Suppressor macrophage treated with lipopolysaccharide for 1 hour (primary cell): ENCODE results near the gene TIGD1.

ENCODE experiments used
- DNase-seq, 3 donors: peaks; one replicate each; pipeline ENCODE4 v3.0.0-alpha.2; 2020 to 2022

The TIGD1 gene

DNA sequence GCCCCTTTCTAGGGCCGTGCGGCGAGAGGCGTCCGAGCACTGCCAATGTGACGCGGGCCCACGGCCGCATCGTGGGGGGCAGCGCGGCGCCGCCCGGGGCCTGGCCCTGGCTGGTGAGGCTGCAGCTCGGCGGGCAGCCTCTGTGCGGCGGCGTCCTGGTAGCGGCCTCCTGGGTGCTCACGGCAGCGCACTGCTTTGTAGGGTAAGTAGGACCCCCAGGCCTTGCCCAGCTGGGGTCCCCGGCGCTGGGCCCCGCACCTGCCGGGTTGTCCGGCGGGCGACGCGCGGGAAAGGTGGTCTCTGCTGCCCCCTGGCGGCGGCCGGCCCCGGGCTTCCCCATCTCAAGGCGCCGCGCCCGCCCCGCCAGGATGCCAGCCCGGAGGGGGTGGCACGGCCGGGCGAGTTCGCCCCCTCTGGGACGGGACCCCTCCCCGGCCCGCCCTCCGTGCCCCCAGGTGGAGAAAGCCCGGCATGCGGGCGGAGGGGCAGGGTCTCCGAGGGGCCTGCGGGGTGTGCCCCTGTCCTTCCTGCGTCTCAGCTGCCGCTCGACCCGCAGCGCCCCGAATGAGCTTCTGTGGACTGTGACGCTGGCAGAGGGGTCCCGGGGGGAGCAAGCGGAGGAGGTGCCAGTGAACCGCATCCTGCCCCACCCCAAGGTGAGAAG lies 28.3 kb downstream of the TIGD1 start:
- DNase-seq, result peak; percentile 54 to 86 (median 72)

DNA sequence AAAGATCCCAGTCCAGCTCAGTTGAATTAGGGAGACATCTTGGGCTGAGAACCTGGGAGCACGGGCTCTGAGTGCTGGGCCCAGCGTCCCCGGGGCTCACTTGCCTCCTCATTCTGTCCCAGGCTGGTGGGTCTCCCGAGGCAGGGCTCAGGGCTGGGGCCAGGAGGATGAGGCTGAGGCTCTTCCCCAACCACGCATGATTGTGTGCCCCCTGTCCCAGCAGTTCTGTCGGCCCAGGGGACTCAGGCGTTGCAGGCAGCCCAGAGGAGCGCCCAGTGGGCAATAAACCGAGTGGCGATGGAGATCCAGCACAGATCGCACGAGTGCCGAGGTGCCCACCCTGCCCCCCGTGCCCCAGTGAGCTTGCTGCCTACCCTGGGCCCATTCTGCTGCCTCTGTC lies 29.3 kb downstream of the TIGD1 start:
- no peak for DNase-seq

DNA sequence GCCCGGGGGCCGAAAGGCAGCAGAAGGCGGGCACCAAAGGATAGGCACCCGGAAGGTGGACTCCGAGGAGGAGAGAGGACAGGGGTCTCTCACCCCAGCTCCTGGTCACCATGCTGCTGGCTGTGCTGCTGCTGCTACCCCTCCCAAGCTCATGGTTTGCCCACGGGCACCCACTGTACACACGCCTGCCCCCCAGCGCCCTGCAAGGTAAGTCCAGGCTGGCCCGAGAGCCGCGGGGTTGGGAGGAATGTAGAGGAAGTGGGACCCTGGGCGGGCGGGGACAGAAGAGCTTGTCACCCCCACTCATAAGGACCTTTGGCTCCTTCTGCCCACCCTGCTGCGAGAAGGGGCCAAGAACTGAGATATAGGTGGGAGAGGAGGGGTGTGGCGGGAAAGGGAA lies 29.9 kb downstream of the TIGD1 start:
- DNase-seq, result no peak

DNA sequence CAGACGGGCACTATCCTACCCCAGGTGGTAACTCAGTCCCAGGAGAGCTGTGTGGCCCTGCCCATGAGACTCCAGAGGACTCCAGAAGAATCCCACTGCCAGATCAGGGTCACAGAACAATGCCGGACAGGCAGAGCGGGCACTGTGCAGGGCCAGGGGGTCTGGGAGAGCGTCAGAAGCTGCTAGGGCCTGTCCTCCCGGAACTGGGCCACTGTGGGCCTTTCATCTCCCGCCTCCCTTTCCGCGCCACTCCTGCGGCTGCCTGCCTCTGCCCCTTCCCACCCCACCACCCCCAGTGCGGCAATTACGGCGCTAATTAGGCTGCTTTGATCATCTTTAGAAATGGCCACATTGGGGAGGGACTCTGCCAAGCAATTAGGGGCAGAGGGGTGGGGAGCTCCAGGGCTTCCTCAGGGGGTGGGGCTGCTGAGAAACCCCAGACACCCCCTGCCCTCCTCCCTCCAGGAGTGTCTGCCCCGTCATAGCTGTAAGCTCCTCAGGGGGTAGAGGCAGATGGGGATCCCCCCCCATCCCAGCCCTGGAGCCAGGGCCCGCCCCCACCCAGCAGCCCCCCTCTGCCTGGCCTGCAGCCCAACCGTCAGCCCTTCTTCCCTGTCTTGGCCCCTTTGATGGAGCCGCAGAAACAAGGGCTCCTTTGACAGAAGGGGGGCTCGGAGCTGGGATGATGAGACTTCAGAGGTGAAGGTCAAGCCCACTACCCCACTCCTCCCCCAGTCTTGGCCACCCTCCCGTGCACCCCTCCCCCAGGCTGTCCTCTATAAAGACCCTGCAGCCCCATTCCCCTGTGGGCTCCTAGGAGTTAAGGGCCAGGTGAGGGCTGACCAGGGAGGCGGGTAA lies 30.5 kb downstream of the TIGD1 start, which contains the start of gene PRSS56:
TSS of gene PRSS56 (plus strand) at position 808 of the 858 bp plus-strand sequence. CDS start 211 bp downstream, outside the sequence.
- no peak for DNase-seq

DNA sequence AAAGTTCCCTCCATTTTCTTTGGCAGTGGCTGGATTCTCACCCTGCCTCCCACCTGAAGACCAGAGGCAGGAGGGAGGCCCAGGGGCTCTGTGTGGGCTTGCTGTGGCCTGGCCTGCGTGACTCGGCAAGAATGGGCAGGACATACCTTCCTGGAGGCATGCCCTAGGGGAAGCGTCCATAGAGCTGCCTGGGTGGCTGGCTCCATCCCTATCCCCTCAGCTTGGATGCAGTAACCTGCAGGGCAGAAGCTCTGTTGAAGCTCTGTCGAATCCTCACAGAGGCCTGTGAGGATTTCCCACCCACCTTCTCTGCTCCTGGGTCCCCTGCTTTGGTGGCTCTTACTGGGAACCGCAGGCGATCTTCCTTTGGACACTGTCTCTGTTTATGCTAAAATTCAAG lies 31.5 kb downstream of the TIGD1 start:
- DNase-seq, result no peak

DNA sequence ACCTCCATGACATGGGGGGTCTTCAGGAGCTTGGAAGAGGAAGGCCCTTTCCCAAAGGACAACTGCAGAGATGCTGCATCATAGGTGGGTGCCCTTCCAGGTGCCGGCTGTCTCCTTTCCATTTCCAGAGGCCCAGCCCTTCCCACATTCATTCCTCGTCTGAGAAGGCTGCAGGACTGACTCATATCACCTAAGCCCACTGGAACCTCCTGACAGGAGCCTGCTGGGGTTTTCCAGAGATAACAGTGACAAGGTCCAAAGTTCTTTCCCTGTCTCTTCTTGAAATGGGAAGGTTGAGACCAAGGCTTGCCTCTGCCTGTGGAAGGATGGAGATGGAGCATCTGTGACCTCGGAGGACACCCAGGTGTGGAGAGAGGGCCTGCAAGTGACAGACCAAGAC lies 33.8 kb downstream of the TIGD1 start:
- no peak for DNase-seq

DNA sequence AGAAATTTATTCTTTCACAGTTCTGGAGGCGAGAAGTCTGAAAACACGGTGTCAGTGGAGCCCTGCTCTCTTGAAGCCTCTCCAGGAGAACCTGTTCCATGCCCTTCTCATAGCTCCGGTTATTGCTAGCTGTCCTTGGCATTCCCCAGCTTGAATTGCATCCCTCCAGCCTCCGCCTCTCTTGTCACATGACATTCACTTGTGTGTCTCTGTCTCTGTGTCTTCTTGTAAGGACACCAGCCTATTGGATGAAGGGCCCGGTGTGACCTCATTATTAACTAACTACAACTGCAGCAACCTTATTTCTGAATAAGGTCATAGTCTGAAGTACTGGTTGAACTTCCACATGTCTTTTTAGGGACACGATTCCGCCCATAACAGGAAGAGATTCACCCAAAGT lies 34.7 kb downstream of the TIGD1 start:
- peak in 1 of 3 donors; percentile 6 for DNase-seq

DNA sequence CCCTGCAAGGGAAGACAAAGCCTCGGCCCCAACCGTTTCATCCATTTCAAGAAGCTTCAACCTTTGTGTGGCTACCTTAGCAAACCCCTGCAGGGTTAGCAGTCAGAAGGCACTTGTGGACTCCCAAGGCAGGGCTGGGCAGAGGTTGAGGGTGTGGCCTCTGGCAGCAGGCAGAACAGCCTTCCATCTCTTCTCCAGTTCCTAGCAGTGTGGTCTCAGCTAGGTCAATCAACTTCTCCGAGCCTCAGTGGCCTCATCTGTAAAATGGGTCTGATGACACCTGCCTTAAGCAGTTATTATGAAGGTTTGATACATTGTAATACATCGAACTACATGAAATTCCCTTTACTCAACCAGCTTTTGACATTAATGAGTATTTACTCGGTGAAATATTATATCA lies 37.0 kb downstream of the TIGD1 start:
- no peak for DNase-seq

DNA sequence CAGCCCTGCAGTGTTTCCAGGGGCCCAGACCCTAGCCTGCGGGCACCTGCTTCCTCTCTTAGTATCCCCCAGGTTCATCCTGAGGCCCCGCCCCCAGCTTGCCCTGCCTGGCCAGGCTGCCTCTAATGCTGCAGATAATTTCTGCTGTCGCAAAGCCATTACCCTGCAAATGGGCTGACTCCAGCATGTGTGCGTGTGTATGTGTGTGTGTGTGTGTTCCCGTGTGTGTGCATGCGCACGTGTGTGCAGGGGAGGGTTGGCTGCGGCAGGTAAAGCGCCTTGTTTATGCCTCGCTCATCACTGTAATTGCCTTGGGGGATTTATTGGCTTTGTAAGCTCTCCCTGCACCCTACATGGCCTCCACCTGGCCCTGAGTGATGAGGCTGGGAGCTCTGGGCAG lies 37.8 kb downstream of the TIGD1 start:
- no peak for DNase-seq

DNA sequence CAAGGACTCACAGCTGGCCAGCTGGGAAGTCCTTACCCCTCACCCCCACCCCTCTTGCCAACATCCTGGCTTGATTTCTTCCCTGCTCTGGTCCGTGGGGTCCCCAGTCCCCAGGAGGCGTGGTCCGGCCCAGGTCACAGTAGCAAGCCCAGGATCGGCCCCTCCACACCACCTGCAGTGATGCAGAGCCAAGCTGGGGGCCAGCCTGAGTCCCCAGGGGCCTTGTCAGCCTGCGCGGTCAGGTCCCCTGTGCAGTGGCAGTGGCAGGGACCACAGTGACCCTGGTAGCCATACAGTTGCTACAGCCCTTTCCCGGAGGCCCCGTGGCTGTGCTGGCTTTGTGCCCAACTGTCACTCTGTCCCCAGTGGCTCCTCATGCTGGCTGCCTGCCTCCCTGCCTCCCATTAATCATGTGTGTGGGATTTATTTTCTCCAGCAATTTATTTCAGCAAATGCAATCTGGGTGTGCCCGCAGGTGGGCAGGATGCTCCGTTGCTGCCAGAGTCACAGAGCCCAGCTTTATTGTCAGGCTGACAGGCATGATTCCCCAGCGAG lies 38.9 kb downstream of the TIGD1 start:
- DNase-seq, result no peak

DNA sequence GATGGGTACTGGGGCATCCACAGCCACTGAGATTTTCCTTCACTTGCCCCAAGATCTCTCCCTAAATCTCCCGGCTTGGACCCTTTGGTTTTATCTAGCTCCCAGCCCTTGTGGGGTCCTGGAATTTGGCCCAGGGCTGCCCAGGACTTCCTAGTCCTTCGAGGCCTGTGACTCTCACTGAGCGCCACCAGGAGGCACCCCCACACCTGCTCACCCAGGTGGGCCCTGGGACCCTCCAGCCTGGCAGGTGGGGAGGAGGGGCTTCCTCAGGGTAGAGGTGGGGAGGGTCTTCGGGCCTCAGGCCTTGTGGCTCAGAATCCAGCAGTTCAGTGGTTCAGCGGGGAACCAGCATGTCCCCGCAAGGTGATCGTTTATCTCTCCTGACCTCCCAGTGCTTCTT lies 42.1 kb downstream of the TIGD1 start:
- DNase-seq, result no peak

DNA sequence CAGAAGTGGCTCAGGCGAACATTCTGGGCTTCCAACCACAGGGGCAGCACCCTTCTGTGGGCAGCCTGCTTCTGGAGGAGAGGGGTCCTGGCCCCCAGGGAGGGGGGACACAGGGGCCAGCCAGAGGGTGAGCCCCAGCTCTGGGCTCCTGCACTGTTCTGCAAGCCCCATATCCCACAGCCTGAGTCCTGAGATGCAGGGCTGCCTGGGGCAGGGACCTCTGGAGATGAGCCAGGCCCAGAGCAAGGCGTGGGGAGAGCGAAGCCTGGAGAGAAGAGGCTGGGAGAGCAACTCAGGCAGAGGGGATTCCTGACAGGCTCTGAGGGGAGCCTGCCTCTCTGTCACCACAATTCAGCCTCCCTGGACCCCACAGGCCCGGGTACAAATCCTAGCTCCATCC lies 43.6 kb downstream of the TIGD1 start:
- DNase-seq, result no peak

DNA sequence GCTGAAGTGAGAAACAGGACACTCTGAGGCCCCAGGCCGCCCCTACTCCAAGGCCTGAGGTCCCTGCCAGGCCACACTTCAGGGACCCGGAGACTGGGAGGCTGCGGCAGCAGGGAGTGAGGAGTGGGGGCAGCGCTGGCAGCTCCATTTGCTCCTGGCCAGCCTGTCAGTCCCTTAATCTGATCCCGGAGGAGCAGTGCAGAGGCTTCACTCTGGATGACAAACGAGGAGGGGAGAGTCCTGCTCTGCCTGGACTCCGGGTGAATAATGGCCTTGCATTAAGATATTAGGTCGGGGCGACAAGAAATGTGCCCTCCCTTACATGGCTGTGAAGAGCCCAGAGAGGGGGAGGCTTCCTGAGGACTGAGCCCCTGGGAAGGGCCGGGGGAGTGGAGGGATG lies 44.5 kb downstream of the TIGD1 start:
- DNase-seq, result no peak

DNA sequence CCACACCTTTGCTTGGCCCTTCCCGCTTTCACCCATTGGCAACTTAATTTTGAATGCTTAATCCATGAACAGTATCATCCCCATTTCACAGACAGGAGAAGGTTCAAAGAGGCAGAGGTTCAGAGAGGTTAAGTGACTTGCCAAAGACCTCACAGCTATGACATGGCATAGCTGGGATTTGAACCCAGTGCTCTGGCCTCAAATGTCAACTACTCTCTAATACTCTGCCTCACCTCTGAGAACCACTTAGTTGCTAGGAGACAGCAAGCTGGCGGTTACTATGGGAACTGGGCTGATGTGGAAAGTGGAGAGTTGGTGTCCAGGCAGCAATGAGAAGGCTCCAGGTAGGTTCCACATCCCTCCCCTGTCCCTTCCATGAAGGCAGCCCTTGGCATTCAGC lies 45.9 kb downstream of the TIGD1 start:
- no peak for DNase-seq

DNA sequence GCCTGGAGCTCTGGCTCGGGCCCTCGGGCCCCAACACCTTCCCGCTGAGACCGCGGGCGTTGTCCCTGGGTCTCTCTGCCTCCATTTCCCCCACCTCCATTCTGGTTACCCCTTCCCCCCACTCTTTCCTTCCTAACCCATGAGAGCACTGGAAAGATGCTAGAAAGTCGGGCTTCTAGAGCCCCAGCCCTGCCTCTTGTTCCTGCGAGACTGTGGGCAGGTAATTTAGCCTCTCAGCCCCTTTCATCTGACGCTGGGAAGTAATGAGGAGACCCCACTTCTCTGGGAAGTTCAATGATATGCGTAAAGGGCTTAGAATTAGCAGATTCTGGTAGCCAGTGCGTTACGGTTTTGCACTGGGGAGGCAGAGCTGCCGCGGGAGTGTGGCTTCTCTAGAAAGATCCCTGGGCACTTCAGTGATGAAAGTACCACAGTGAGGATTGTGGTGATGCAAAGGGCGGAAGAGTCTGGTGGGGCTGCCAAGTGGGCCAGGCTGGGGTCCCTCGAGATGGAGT lies 46.5 kb downstream of the TIGD1 start:
- no peak for DNase-seq

DNA sequence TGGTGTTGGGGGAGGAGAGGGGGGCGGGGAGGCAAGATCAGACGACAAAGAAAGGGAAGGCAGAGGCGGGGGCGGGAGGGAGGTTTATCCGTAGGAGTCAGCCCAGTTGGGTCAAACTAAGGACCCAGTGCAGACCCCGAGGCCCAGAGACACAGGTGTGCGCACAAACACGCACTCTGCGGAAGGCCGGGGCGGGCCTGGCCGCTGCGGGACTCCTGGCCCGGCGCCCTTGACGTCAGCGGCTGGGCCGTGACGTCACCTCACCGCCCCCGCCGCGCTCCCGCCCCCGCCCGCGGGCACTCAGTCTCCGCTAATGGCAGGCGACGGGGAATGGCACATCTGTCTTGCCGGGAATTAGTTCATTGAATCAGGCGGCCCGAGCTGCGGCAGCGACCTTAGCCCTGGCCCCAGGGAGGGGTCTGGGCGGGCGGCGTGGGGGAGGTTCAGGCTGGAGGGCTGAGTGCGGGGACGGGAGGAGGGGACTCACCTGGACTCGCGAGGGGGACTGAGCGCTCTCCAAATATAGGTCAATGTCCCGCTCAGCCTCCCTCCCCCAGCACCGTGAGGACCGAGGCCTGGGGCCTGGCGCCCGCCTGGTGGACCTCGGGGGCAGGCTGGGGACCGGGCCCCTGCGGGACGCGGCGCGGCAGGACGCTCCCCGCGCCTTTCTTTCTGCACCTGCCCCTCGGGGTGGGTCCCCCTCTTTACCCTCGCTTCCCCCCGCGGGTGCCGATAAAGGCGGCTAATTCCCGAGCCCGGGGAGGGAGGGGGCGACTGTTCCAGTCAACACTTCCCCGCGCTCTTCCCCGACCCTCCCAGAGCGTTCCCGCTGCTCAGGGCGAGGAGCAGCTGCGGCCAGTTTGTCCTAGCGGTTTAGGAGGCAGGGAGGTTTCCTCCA lies 47.2 kb downstream of the TIGD1 start:
- DNase-seq, result peak; percentile 70 to 83 (median 73)

DNA sequence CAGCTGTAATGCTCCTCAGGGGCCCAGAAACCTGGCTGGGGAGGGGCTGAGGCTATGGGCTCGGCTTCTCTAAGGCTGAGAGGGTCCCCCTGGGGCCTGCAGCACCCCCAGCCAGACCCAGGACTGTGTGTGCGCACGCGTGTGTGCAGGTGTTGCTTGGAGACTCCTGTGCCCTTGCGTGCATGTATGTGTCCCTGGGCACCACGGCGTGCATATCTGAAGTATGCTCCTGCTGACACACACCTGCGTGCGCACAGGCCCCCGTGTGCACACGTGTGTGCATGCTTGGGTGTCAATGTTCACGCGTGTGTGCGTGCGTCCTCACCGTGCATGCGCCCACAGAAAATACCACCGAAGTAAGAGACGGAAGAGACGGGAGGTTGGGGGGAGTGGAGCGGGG lies 47.8 kb downstream of the TIGD1 start:
- no peak for DNase-seq

DNA sequence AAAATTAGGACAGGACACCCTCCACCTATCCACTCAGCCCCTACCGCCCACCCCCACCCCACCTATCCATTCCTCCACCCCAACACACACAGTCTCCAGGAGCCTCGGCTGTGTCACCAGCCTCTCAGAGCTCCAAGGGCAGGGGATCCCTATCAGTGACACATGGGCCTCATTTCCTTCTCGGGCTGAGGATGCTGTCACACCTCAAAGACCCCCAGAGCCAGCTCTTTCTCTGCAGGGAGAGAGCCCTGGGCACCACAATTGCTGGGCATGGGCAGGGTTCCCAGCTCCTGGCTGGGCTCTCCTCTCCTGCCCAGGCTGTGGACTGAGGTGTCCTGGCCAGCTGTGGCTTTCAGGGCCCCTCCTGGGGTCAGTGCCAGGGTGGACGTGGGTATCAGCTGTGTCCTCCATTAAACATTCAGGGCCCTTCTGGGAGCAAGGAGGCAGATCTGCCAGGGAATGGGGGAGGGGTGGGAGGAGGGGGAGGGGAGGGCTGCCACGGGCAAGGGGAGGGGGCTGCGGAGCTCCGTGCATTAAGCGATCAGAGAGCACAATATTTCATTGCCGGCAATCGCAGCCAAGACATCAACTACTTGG lies 48.5 kb downstream of the TIGD1 start:
- DNase-seq, result no peak

DNA sequence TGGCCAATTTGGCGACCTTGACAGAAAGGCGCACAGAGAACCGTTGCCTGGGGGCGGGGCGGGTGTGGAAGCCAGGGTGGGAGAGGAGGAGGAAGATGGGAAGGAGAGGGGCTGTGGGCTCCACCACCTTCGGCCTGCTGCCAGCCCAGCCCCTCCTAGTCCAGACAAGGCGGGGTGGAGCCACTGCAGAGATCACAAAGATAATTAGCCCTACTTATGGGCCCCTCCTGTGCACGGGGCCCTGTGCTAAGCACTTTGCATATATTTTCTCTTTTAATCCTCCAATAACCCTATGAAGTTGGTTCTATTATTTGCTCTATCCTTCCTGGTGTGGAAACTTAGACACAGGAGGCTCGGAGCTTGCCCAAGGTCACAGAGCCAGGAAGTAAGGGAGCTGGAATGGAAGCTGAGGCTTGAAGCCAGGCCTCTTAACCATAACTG lies 49.0 kb downstream of the TIGD1 start:
- DNase-seq, result no peak

DNA sequence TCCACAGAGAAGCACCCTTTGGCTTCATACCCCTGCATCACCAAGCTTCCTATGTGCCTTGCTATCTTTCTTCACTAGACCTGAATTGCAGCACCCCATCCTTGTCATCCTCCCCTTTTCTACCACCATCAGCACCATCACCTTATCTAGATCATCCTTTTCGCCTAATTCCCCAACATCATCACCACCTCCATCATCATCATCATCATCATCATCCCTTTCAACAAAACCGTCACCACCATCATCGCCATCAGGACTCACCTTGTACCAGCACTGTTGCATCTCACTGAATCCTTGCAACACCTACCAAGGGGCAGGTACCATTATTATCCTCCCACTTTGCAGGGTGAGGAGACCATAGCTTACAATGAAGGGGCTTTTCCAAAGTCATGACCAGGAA lies 51.9 kb downstream of the TIGD1 start:
- no peak for DNase-seq
